Astrocyte (in vitro differentiated cells and primary cell): Measurements from ENCODE around the gene CRY2.

Experiments used
- EZH2 ChIP-seq: IDR thresholded peaks from 2 replicates; pipeline ENCODE4 v1.6.1; 2012; ENCODE audit warnings: mild to moderate bottlenecking, low read length, inconsistent platforms; ENCODE audit not compliant: insufficient read depth
- TF ChIP-seq, protein P1 (sequence below): IDR thresholded peaks from 2 replicates; pipeline ENCODE4 v1.5.1; 2011; ENCODE audit warnings: low read depth, mild to moderate bottlenecking, inconsistent platforms, low read length, moderate library complexity; ENCODE audit not compliant: insufficient read depth

DNA sequence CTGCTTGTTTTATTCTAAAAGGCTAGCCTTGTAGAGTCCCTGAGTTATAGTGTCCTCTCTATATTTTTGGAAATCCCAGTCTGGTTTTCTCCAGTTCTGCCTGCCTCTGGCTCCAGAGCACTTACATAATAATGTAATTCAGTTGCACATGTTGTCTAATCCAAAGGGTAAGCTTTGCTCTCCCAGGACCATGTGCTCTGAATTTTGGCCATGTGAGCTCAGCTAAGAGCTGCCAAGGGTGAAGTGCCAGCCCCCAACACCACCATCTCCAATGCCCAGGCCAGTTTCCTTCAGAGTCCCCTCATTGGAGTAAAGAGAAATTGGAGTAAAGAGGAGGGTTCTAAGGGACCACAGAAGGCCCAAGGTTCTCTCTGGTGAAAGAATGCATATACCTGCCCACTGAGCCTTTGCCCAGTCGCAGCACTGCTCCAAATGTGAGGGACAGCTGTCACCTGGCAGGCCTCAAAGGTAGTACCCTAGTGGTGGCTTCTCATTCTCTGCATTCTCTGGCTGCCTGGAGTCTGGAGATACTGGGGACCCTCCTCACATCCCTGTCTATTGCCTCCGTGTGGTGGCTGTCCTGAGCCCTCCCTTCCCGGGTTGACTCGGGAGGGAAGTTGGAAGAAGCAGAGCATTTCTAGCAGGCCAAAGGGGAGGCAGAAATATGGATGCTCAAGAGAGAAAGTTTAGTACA, 4.9 kb downstream of the CRY2 start:
- TF ChIP-seq, protein P1, sequence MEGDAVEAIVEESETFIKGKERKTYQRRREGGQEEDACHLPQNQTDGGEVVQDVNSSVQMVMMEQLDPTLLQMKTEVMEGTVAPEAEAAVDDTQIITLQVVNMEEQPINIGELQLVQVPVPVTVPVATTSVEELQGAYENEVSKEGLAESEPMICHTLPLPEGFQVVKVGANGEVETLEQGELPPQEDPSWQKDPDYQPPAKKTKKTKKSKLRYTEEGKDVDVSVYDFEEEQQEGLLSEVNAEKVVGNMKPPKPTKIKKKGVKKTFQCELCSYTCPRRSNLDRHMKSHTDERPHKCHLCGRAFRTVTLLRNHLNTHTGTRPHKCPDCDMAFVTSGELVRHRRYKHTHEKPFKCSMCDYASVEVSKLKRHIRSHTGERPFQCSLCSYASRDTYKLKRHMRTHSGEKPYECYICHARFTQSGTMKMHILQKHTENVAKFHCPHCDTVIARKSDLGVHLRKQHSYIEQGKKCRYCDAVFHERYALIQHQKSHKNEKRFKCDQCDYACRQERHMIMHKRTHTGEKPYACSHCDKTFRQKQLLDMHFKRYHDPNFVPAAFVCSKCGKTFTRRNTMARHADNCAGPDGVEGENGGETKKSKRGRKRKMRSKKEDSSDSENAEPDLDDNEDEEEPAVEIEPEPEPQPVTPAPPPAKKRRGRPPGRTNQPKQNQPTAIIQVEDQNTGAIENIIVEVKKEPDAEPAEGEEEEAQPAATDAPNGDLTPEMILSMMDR, result no peak
- no peak for TF ChIP-seq EZH2
